ENCODE data around the gene OR56A5.
"Not testable (repeated sequence)": the region's sequence is repeated elsewhere in the genome, so short reads cannot be mapped to it uniquely, and the experiment has no call there.

The OR56A5 gene

GRCh38 chr11:5968394-5968793 lies at the start of gene OR56A5:
Gene OR56A5 (minus strand): TSS chr11:5968494. CDS start chr11:5968494, 0 bp downstream.
- no peak for DNase-seq (ENCODE audit: low read depth)

DNA sequence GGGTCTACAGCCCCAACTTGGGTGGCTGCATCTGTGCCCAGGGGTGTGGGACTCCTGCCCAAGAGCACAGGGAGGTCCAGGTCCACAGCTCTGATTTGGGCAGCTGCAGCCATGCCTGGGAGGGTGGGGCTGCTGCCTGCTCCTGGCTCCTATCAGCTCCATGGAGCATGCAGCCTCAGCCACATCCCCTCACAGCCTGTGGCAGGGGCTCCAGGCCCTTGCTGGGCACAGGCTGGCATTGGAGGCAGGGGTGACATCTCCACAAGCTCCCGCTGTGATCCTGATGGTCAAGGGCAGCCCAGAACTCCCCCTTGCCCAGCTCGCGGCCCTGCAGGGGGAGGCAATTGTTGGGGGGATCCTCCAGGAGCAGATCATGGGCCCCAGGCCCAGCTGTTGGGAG lies 44.7 kb upstream of the OR56A5 start:
- DNase-seq (ENCODE audit: low read depth), result no peak

- no peak for DNase-seq (ENCODE audit: low read depth)
Observed at GRCh38 chr11:6012035-6012668, 43.9 kb upstream of the OR56A5 start.

- DNase-seq (ENCODE audit: low read depth), result no peak
Observed at GRCh38 chr11:6006846-6007245, 38.6 kb upstream of the OR56A5 start, which contains the start of gene OR56A4. Gene OR56A4 (minus strand): TSS chr11:6006946. CDS start chr11:6002992, 3,954 bp downstream.

GRCh38 chr11:6006395-6006794 lies 38.1 kb upstream of the OR56A5 start:
- no peak for DNase-seq (ENCODE audit: low read depth)

DNA sequence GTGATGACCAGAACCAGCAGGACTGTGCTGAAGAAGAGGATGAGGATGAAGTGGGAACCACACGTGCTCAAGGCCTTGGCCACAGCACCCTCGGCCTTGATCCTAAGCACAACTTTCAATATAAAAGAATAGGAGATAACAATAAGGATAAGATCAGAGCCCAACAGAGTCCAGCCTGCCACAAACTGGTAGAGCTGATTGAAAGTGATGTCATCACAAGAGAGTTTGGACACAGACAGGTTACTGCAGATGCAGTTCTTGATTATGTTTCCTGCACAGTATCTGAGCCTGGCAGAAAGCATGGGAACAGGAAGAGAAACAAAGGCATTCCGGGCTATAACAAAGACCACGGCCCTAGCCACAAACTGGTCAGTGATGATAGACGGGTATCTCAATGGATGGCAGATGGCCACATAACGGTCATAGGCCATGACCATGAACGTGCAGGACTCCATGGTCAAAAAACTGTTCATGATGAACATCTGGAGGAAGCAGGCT lies 34.0 kb upstream of the OR56A5 start:
- no peak for DNase-seq (ENCODE audit: low read depth)

GRCh38 chr11:5994791-5995190 lies 26.5 kb upstream of the OR56A5 start:
- DNase-seq (ENCODE audit: low read depth), result no peak

- no peak for DNase-seq (ENCODE audit: low read depth)
Observed at GRCh38 chr11:5992604-5993251, 24.4 kb upstream of the OR56A5 start.

GRCh38 chr11:5992150-5992549 lies 23.9 kb upstream of the OR56A5 start:
- no peak for DNase-seq (ENCODE audit: low read depth)

DNA sequence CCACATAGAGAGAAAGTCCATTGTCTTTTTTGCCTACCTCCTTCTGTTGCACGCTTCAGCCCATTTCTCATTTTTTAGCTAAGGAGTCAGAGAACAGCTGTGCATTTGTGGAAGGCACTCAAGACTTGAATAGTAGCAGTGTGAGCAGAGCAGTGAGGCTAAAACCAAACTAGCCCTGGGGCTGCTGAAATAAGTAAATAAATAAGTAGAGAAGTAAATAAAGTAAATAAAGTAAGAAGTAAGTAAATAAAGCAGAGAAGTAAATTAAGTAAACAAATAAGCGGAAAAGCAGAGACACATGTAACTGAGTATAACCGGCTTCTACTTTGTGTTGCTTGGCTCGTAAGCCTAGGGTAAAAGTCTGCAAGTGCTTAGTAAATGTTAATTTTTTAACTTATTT lies 20.9 kb upstream of the OR56A5 start:
- no peak for DNase-seq (ENCODE audit: low read depth)

DNA sequence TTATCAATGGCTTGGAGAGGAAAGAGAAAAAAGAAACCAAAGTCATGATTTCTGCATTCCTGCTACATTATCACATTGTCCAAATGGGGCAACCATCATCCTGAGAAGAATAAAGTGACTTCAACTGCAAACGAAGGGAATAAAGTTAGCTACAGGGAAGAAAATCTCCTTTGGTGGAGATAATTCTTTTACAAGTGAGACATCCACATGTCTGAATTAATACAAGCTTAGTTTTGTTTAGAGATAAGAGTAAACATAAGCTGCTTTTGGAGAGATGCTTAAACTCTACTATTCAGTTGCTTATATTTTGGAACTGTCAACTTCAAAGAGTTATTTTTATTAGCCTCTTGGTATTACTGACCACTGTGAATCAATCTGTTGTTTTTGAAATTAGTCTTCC lies 18.6 kb upstream of the OR56A5 start, which contains the start of gene OR52L1:
Gene OR52L1 (minus strand): TSS at position 101 of the 400 bp plus-strand sequence. CDS start 55 bp downstream, at position 46.
- DNase-seq (ENCODE audit: low read depth), result no peak

GRCh38 chr11:5983443-5983842 lies 15.1 kb upstream of the OR56A5 start:
- DNase-seq (ENCODE audit: low read depth), result no peak

GRCh38 chr11:5973530-5973929 lies 5.2 kb upstream of the OR56A5 start:
- no peak for DNase-seq (ENCODE audit: low read depth)

- no peak for DNase-seq (ENCODE audit: low read depth)
Observed at GRCh38 chr11:5967708-5968107, 586 bp downstream of the OR56A5 start.

- no peak for DNase-seq (ENCODE audit: low read depth)
Observed at GRCh38 chr11:5966958-5967357, 1.3 kb downstream of the OR56A5 start.

- DNase-seq (ENCODE audit: low read depth), result not testable (repeated sequence)
Observed at GRCh38 chr11:5960704-5961320, 7.5 kb downstream of the OR56A5 start.

GRCh38 chr11:5955586-5955985 lies 12.7 kb downstream of the OR56A5 start:
- no peak for DNase-seq (ENCODE audit: low read depth)

- DNase-seq (ENCODE audit: low read depth), result no peak
Observed at GRCh38 chr11:5941951-5942350, 26.3 kb downstream of the OR56A5 start, which contains the start of gene OR56A3. Gene OR56A3 (plus strand): TSS chr11:5942251. CDS start chr11:5947347, 5,096 bp downstream.

DNA sequence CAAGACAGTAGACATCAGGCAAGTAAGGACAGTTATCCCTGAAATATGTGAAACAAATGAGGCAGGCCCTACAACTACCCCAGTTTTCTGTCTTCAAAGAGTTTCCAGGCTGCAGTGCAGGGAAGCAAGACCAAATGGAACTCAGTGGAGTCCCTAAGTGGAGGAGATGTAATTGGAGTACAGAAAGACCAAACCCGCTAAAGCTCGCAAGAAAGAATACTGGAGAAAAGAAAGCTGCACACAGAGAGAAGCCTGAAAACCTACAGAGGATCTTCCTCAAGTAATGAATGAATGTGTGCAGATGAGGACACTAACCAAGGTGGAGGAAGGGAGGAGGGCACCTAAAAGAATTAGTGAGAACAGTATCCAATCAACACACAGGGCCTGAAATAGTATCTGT lies 27.5 kb downstream of the OR56A5 start:
- DNase-seq (ENCODE audit: low read depth), result no peak

DNA sequence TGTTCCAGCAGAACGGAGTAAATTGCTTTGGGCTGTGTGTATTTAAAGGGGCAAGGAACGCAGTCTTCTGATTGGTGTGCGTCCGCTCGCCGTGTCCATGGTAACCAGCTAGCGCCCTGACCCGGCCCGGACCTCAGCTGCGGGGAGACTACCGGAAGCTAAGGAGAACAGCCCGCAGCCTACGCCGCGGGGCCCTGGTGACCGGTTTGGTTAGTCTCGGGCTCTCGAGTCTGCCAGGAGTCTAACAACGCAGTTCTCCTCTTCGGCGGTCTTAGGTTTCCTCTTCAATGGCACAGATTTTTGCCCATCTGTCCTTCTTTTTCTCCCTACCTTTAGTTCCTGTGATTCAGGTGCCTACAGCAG lies 29.7 kb downstream of the OR56A5 start:
- no peak for DNase-seq (ENCODE audit: low read depth)

- no peak for DNase-seq (ENCODE audit: low read depth)
Observed at GRCh38 chr11:5937868-5938602, 30.3 kb downstream of the OR56A5 start.

- DNase-seq (ENCODE audit: low read depth), result no peak
Observed at GRCh38 chr11:5933116-5933515, 35.2 kb downstream of the OR56A5 start.

All from stimulated activated CD8-positive, alpha-beta memory T cell treated with anti-CD3 and anti-CD28 coated beads, Interleukin-15, amount 100 ng/mL, for 24 hours (primary cell).